GM18505 (cell line): ENCODE data around the gene LRRC32.
"Not testable (repeated sequence)": the region's sequence is repeated elsewhere in the genome, so short reads cannot be mapped to it uniquely, and the experiment has no call there.

ENCODE experiments used
- ATAC-seq: cut with Tn5 transposase; IDR thresholded peaks from one replicate; pipeline ENCODE4 v1.9.1; 2021; ENCODE audit not compliant: unreplicated experiment
- POLR2A ChIP-seq: IDR thresholded peaks from 4 replicates; pipeline ENCODE4 v1.6.1; 2011; ENCODE audit warnings: borderline replicate concordance; ENCODE audit not compliant: insufficient read depth, insufficient read length; ENCODE audit errors: extremely low read depth

LRRC32 gene

GRCh38 chr11:76653674-76654284 is 16.8 kb downstream of the LRRC32 start:
- TF ChIP-seq POLR2A: no peak
- no peak for ATAC-seq

GRCh38 chr11:76653012-76653673 is 17.4 kb downstream of the LRRC32 start:
- TF ChIP-seq POLR2A: no peak
- ATAC-seq: no peak

- no peak for ATAC-seq
These were observed 20.6 kb downstream of the LRRC32 start for GRCh38 chr11:76649851-76650372.

GRCh38 chr11:76649011-76649410 is 21.5 kb downstream of the LRRC32 start:
- TF ChIP-seq POLR2A: no peak
- ATAC-seq: no peak

More at GRCh38 chr11:76649851-76650372, 20.6 kb downstream of the LRRC32 start:
- no peak for TF ChIP-seq POLR2A

DNA sequence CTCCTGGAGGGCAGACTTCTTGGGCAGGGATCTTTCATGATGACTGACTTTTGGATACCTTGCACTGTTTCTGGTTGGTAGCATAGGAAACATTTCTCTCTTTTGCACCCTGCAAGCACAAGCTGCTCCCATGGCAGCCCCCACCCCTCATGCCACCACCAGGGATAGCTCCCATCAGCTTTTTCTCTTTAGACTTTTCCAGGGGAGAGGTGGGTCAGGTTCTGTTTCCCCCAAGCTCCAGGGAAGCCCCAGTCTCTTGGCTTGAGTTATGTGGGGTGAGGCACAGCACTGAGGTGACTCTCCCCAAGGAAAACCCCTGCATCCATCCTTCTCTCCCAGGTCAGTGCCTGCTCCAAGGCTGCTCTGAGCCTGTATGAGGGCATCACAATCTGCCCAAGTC is 22.5 kb downstream of the LRRC32 start:
- TF ChIP-seq POLR2A: no peak
- no peak for ATAC-seq

DNA sequence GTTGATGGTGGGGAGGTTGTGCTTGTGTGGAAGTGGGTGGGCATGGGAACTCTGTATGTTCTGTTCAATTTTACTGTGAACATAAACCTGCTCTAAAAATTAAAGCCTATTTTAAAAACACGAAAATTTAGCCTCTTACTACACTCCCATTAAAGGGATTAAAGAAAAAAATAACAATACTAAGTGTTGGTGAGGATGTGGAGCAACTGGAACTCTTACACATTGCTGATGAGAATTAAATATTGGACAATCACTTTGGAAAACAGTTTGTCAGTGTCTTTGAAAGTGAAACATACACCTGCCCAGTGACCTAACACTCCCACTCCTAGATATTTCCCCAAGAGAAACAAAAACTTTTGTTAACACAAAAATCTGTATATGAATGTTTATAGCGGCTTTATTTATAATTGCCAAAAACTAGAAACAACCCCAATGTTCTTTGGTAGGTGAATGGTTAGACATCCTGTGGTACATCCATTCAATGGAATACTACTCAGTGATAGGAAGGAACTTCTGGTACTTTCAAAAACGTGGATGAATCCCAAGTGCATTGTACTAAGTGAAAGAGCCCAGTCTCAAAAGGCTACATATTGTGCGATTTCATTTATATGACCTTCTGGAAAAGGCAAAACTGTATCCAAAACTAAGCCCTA is 23.5 kb downstream of the LRRC32 start:
- ATAC-seq: no peak
- no peak for TF ChIP-seq POLR2A

- TF ChIP-seq POLR2A: no peak
- ATAC-seq: no peak
These were observed 26.0 kb downstream of the LRRC32 start for GRCh38 chr11:76644591-76644990.

DNA sequence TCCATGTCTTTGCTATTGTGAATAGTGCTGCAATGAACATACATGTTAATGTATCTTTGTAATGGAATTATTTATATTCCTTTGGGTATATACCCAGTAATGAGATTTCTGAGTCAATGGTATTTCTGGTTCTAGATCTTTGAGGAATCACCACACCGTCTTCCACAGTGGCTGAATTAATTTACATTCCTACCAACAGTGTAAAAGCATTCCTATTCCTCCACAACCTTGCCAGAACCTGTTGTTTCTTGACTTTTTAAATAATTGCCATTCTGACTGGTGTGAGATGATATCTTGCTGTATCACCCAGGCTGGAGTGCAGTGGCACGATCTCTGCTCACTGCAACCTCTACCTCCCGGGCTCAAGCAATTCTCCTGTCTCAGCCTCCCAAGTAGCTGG is 26.8 kb downstream of the LRRC32 start:
- not testable (repeated sequence) for ATAC-seq

DNA sequence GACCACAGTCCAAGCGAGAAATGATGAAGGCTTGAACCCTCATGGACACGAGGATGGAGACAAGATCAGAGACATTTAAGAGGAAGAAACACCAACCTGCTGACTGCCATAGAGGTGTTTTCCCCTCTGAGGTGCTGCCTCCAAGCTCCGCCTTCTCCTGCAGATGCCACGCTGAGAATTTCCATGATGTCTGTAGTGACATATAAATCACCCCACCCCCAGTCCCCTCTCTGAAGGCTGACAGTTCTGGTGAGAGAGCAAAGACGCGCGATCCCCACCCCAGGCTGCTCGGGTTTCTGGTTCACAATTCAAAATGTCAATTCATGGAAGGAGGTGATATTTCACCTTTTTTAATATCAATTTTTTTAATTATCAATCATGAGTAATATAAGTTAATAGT is 28.2 kb downstream of the LRRC32 start:
- ATAC-seq: no peak
- TF ChIP-seq POLR2A: no peak

- TF ChIP-seq POLR2A: no peak
- no peak for ATAC-seq
These were observed 28.6 kb downstream of the LRRC32 start for GRCh38 chr11:76641905-76642304.

GRCh38 chr11:76640501-76640900 is 30.0 kb downstream of the LRRC32 start:
- no peak for TF ChIP-seq POLR2A
- ATAC-seq: no peak

GRCh38 chr11:76639621-76640020 is 30.9 kb downstream of the LRRC32 start:
- no peak for TF ChIP-seq POLR2A
- ATAC-seq: no peak

- no peak for TF ChIP-seq POLR2A
These were observed 32.0 kb downstream of the LRRC32 start for GRCh38 chr11:76638270-76639197.

More at GRCh38 chr11:76638270-76639197, 32.0 kb downstream of the LRRC32 start:
- no peak for ATAC-seq
